SK-N-SH (cell line): Measurements from ENCODE around the gene HLA-B.

Experiments used
- CTCF ChIP-seq: fragments of 200-600 bp; sonication (generic); IDR thresholded peaks from 2 replicates; pipeline ENCODE4 v1.6.1; 2017; ENCODE audit warnings: antibody characterized with exemption, mild to moderate bottlenecking, moderate library complexity
- EP300 ChIP-seq, 2 experiments: IDR thresholded peaks; 2 replicates each; pipeline versions ENCODE4 v1.4.0 to v1.6.1; 2012; ENCODE audit warnings: borderline replicate concordance in 1 of 2, low read depth in 1 of 2, low read length in 1 of 2
- EZH2phosphoT487 ChIP-seq: fragments of 200-600 bp; sonication (generic); IDR thresholded peaks from 2 replicates; pipeline ENCODE4 v1.6.1; 2017; ENCODE audit warnings: low read depth, mixed run types, mild to moderate bottlenecking, antibody characterized with exemption, moderate library complexity, borderline replicate concordance
- GABPA ChIP-seq: IDR thresholded peaks from 2 replicates; pipeline ENCODE4 v1.4.0; 2012; ENCODE audit warnings: low read depth, mild to moderate bottlenecking
- POLR2AphosphoS5 ChIP-seq: IDR thresholded peaks from 2 replicates; pipeline ENCODE4 v1.6.1; 2012; ENCODE audit warnings: low read depth, low read length
- TAF1 ChIP-seq: IDR thresholded peaks from 2 replicates; pipeline ENCODE4 v1.6.1; 2012; ENCODE audit warnings: low read depth, mild to moderate bottlenecking, low read length, moderate library complexity, borderline replicate concordance
- TCF12 ChIP-seq: IDR thresholded peaks from 2 replicates; pipeline ENCODE4 v1.4.0; 2012

- TF ChIP-seq GABPA (no peak), CTCF (no peak), TCF12 (no peak), EP300 (IDR thresholded peaks at IDR 0.05; ENCODE audit: borderline replicate concordance in 1 of 2, low read depth in 1 of 2, low read length in 1 of 2) (no peak), EZH2phosphoT487 (no peak), POLR2AphosphoS5 (no peak), TAF1 (no peak)
Measured at GRCh38 chr6:31308845-31309175, 48.2 kb downstream of the HLA-B start.
